ENCODE measurements around the gene SPEF2. TPM values are rescaled to one million over a fixed set of nuclear protein-coding genes. Genes with fewer than 3 reads are reported as not detected.

The SPEF2 gene
- total and polyA plus RNA-seq, 2 experiments from 2014 or later, result 0.17 to 0.21 TPM

DNA sequence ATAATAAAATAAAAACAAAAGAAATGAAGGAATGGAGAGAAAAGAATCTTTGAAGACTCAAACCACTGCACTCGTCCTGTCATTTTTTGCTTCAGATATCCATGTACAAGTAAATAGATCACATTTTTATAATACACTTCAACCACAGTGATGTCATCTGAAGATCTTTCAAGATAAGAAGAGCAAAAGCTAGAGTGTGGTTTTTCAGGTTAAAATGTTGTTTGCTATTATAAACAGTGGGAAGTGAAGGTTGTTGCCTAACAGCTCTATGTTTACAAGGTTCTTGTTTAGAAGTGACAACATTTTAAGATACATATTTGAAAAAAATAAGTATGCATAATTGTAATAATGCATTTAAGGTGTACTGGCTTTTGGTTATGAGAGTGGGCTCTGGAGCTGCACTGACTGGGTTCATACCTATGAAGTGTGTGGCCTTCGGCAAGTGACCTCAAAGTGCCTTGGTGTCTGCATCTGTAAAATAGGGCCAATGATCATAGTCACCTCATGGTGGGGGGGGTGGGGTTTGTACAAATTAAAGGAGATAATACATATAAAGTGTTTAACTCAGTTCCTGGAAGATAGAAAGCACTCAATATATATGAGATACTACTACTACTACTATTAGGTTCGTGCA is 193.6 kb downstream of the SPEF2 start (continued):
- no peak for TF ChIP-seq ZNF462 (CRISPR knock-in tag; IDR thresholded peaks at IDR 0.05)
- no peak for TF ChIP-seq JUNB (IDR thresholded peaks at IDR 0.05; ENCODE audit: unreplicated experiment)

DNA sequence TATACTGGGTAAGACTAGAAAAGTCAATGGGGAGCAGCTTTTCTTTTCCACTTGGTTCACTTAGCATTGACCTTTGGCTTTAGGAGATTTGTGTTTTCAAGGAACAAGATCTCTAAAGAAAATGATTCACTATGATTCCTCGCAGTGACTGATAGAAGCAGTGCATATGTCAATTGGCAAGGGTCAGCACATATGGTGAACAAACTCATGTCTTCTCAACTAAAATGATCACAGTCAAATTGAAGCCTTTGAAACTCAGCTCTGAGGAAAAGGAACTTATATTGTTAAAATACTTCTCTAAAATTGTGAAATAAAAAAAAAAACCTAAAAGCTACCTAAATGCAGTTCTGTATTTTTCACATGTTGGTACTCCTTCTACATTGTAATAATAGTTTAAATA is 195.9 kb downstream of the SPEF2 start:
- Mint-ChIP-seq H3K27me3 (ENCODE audit: insufficient read depth, low read depth, poor library complexity) (peaks cover 2% of the 10 kb centered on the region), H3K4me1 (no peaks in the 10 kb centered on the region), H3K4me3 (no peak overlapping the region), H3K9me3 (no peaks in the 10 kb centered on the region), H3K27ac (no peak overlapping the region), H3K36me3 (ENCODE audit: low read depth) (no peaks in the 10 kb centered on the region)
- Histone ChIP-seq H3K4me2 (no peak overlapping the region), H3K27me3 (ENCODE audit: insufficient read depth) (no peaks in the 10 kb centered on the region), H3K79me2 (replicated peaks; ENCODE audit: insufficient read depth) (no peaks in the 10 kb centered on the region), H3F3A (replicated peaks; ENCODE audit: low read depth) (no peaks in the 10 kb centered on the region), H3K27ac (ENCODE audit: low read depth) (no peak overlapping the region), H4K20me1 (replicated peaks; ENCODE audit: insufficient read depth) (no peaks in the 10 kb centered on the region), H3K4me1 (ENCODE audit: insufficient read depth) (no peaks in the 10 kb centered on the region), H3K9me2 (ENCODE audit: insufficient read depth) (no peaks in the 10 kb centered on the region), H2AFZ (no peak overlapping the region), H3K4me3 (no peak overlapping the region), H3K36me3 (ENCODE audit: insufficient read depth) (no peaks in the 10 kb centered on the region)
- TF ChIP-seq JUNB (IDR thresholded peaks at IDR 0.05; ENCODE audit: unreplicated experiment), result no peak
- no peak for TF ChIP-seq ZNF331 (CRISPR knock-in tag; IDR thresholded peaks at IDR 0.05; ENCODE audit: low read depth)
- TF ChIP-seq ZNF462 (CRISPR knock-in tag; IDR thresholded peaks at IDR 0.05), result no peak
- no peak for TF ChIP-seq ETS1 (IDR thresholded peaks at IDR 0.05)
- no peak for TF ChIP-seq POLR2AphosphoS5 (IDR thresholded peaks at IDR 0.05; ENCODE audit: low read depth)
- TF ChIP-seq EZH2 (IDR thresholded peaks at IDR 0.05; ENCODE audit: low read depth, unreplicated experiment), result no peak
- no peak for ATAC-seq
- DNase-seq (ENCODE audit: low spot score), result no peak
